Trophoblast cell (in vitro differentiated cells and primary cell): Measurements from ENCODE around the gene BAZ1B.

Experiments
- DNase-seq, 2 donors: peaks; one replicate each; pipeline ENCODE4 v3.0.0-alpha.2; 2016
- H2AFZ ChIP-seq: 2 replicates; pipeline ENCODE4 v1.6.1; 2013; ENCODE audit warnings: low read length, moderate library complexity, mild to moderate bottlenecking; ENCODE audit not compliant: insufficient read depth, poor library complexity
- H2AK5ac ChIP-seq: 2 replicates; pipeline ENCODE4 v1.6.1; 2013; ENCODE audit warnings: mild to moderate bottlenecking, low read length
- H2BK120ac ChIP-seq: 2 replicates; pipeline ENCODE4 v1.6.1; 2013; ENCODE audit warnings: low read length, mild to moderate bottlenecking, moderate library complexity; ENCODE audit not compliant: insufficient read depth, poor library complexity
- H2BK12ac ChIP-seq: 2 replicates; pipeline ENCODE4 v1.6.1; 2013; ENCODE audit warnings: mild to moderate bottlenecking, low read length, moderate library complexity
- H2BK5ac ChIP-seq: 2 replicates; pipeline ENCODE4 v1.6.1; 2013; ENCODE audit warnings: low read length, low read depth, moderate library complexity, mild to moderate bottlenecking; ENCODE audit not compliant: poor library complexity
- H3K14ac ChIP-seq: 2 replicates; pipeline ENCODE4 v1.6.1; 2013; ENCODE audit warnings: mild to moderate bottlenecking, low read length
- H3K18ac ChIP-seq: 2 replicates; pipeline ENCODE4 v1.6.1; 2013; ENCODE audit warnings: mild to moderate bottlenecking, low read length
- H3K23ac ChIP-seq: 2 replicates; pipeline ENCODE4 v1.6.1; 2013; ENCODE audit warnings: low read length
- H3K27ac ChIP-seq: 2 replicates; pipeline ENCODE4 v1.5.1; 2013; ENCODE audit warnings: low read depth, mild to moderate bottlenecking, inconsistent platforms, low read length, moderate library complexity
- H3K27me3 ChIP-seq: 2 replicates; pipeline ENCODE4 v1.6.1; 2013; ENCODE audit warnings: inconsistent platforms, mild to moderate bottlenecking, low read length, moderate library complexity; ENCODE audit not compliant: insufficient read depth
- H3K36me3 ChIP-seq, 2 experiments: 1 replicate in 1 of 2; 2 replicates in 1 of 2; pipeline ENCODE4 v1.6.1; 2013; ENCODE audit warnings: low read length in 2 of 2, mild to moderate bottlenecking in 2 of 2, moderate library complexity in 1 of 2; ENCODE audit not compliant: insufficient read depth in 2 of 2, control insufficient read depth in 1 of 2
- H3K4ac ChIP-seq: 2 replicates; pipeline ENCODE4 v1.6.1; 2013; ENCODE audit warnings: low read depth, mild to moderate bottlenecking, low read length, moderate library complexity
- H3K4me1 ChIP-seq, 2 experiments: 1 replicate in 1 of 2; 2 replicates in 1 of 2; pipeline ENCODE4 v1.6.1; 2013; ENCODE audit warnings: low read length in 2 of 2, mild to moderate bottlenecking in 2 of 2, moderate library complexity in 1 of 2; ENCODE audit not compliant: insufficient read depth in 2 of 2, control insufficient read depth in 1 of 2
- H3K4me2 ChIP-seq: 2 replicates; pipeline ENCODE4 v1.6.1; 2013; ENCODE audit warnings: inconsistent platforms, mild to moderate bottlenecking, low read length, moderate library complexity
- H3K4me3 ChIP-seq: 2 replicates; pipeline ENCODE4 v1.5.1; 2013; ENCODE audit warnings: mild to moderate bottlenecking, low read depth, low read length, inconsistent platforms
- H3K79me1 ChIP-seq: one replicate; pipeline ENCODE4 v1.6.1; 2013; ENCODE audit warnings: low read length
- H3K79me2 ChIP-seq: 2 replicates; pipeline ENCODE4 v1.6.1; 2013; ENCODE audit warnings: low read length, mild to moderate bottlenecking; ENCODE audit not compliant: control insufficient read depth, insufficient read depth, poor library complexity
- H3K9ac ChIP-seq: 2 replicates; pipeline ENCODE4 v1.6.1; 2013; ENCODE audit warnings: mild to moderate bottlenecking, low read length
- H3K9me3 ChIP-seq: 2 replicates; pipeline ENCODE4 v1.6.1; 2013; ENCODE audit warnings: low read depth, mild to moderate bottlenecking, control low read depth, inconsistent platforms, low read length; ENCODE audit not compliant: insufficient read depth
- H4K12ac ChIP-seq: 2 replicates; pipeline ENCODE4 v1.6.1; 2013; ENCODE audit warnings: low read depth, mild to moderate bottlenecking, low read length, moderate library complexity
- H4K8ac ChIP-seq: 2 replicates; pipeline ENCODE4 v1.6.1; 2013; ENCODE audit warnings: low read depth, mild to moderate bottlenecking, low read length, moderate library complexity
- H4K91ac ChIP-seq: one replicate; pipeline ENCODE4 v1.6.1; 2013; ENCODE audit warnings: low read depth, mild to moderate bottlenecking, low read length, moderate library complexity
- WGBS: extraction: QIAGEN DNeasy Blood & Tissue Kit; methylation state at CpG from one replicate; pipeline ENCODE4 v1.1.7; 2013; ENCODE audit warnings: missing lambda C conversion rate; ENCODE audit not compliant: insufficient read length, insufficient coverage; ENCODE audit errors: extremely low coverage; 5-methylcytosine and 5-hydroxymethylcytosine counted together

Gene BAZ1B

GRCh38 chr7:73560109-73560835 is 38.2 kb upstream of the BAZ1B start:
- no CpG with 5 or more reads among the region's 11 CpGs for WGBS
- no peak overlapping the region for H2BK5ac ChIP-seq
- no peak overlapping the region for H3K23ac ChIP-seq
- H3K4ac ChIP-seq = no peak overlapping the region
- H3K18ac ChIP-seq = no peak overlapping the region
- H3K4me2 ChIP-seq = no peak overlapping the region
- H3K27me3 ChIP-seq = no peaks in the 10 kb centered on the region
- no peak overlapping the region for H2BK12ac ChIP-seq
- H3K27ac ChIP-seq = no peak overlapping the region
- H4K91ac ChIP-seq = no peak overlapping the region
- no peaks in the 10 kb centered on the region for H3K36me3 ChIP-seq
- H4K12ac ChIP-seq = no peak overlapping the region
- H3K14ac ChIP-seq = no peak overlapping the region
- H2AFZ ChIP-seq = no peak overlapping the region
- H2AK5ac ChIP-seq = no peak overlapping the region
- H3K79me1 ChIP-seq = peaks cover 8% of the 10 kb centered on the region
- no peak overlapping the region for H3K4me3 ChIP-seq
- peaks cover 2 to 5% of the 10 kb centered on the region in 2 experiments for H3K4me1 ChIP-seq
- no peak overlapping the region for H3K9ac ChIP-seq
- peaks cover 1% of the 10 kb centered on the region for H3K9me3 ChIP-seq
- peaks cover 9% of the 10 kb centered on the region for H3K79me2 ChIP-seq
- no peak overlapping the region for H2BK120ac ChIP-seq
- peak in 1 of 2 donors; percentile 16 for DNase-seq
- no peak overlapping the region for H4K8ac ChIP-seq

DNA sequence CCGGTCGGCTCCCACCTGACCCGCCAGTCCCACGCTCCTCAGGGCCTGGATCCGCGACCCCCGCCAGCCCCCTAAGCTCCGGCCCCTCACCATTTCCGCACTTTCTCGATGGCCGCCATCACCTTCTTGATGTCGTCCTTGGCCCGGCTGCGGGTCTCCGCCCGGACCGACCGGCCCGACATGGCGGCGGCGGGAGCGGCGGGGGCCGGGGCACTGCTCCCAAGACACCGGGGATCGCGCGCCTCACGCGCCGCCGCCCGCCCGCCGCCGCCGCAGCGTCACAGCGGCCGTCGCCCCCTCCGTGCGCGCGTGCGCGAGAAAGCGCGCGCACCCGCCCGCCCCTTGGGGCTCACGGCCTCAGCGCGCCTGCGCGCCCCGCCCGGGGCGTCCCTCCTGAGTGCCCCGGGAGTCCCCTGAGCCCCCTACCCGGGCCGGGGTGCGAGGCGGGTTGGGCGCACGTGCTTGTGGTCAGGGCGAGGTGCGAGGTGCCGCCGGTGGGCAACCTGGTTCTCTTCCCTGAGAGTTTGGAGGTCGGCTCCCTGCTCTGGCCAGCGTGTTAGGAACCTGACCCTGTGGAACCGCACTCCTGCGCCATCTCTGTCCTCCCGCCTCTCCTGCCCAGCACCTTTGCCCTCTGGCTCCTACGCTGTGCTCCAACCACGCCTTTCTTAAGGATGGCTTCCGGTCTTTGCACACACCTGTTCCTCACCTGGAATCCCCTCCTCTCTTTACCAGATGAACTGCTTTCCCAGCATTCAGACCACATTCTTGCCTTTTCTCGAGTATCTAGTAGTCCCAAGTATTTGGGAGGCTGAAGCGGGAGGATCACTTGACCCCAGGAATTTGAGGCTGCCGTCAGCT is 35.5 kb upstream of the BAZ1B start, which contains the start of gene BCL7B:
Gene BCL7B (minus strand): TSS at position 294 of the 861 bp plus-strand sequence. CDS start 112 bp downstream, at position 182.
- Histone ChIP-seq H3K27me3 (no peaks in the 10 kb centered on the region), H3K14ac (peak within 1 kb of the TSS; percentile 99), H3K79me1 (peaks cover 8% of the 10 kb centered on the region), H3K79me2 (peaks cover 11% of the 10 kb centered on the region), H2AK5ac (peak within 1 kb of the TSS; percentile 23), H3K4ac (peak within 1 kb of the TSS; percentile 97), H2BK120ac (peak within 1 kb of the TSS; percentile 98), H3K36me3 (peaks cover 3 to 5% of the 10 kb centered on the region in 2 experiments), H3K23ac (no peak within 1 kb of the TSS), H4K12ac (peak within 1 kb of the TSS; percentile 96), H3K9ac (peak within 1 kb of the TSS; percentile 94), H3K4me3 (peak within 1 kb of the TSS; percentile 93), H2AFZ (peak within 1 kb of the TSS; percentile 83), H3K4me1 (peaks cover 0 to 5% of the 10 kb centered on the region in 2 experiments), H2BK5ac (peak within 1 kb of the TSS; percentile 99), H3K9me3 (peaks cover under 1% of the 10 kb centered on the region), H4K8ac (peak within 1 kb of the TSS; percentile 99), H3K27ac (peak within 1 kb of the TSS; percentile 99), H3K18ac (peak within 1 kb of the TSS; percentile 99), H3K4me2 (peak within 1 kb of the TSS; percentile 93), H2BK12ac (no peak within 1 kb of the TSS), H4K91ac (peak within 1 kb of the TSS; percentile 98)
- WGBS = no CpG with 5 or more reads among the region's 83 CpGs
- peak; percentile 89 to 91 for DNase-seq

DNA sequence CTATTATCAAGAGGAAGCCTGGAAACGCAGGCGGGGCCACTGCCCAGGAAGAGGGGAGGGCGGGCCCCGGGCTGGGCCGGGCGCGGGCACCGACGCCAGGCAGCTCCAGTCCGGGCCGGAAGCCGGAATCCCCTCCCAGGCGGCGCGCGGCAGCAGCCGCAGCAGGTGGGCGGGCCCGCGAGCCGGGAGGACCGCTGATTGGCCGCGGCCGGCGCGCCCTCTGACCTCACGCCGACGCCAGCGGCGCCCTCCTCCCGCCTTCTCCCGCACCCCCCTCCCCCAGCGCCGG is 35.0 kb upstream of the BAZ1B start:
- no peak overlapping the region for H3K14ac ChIP-seq
- no peak overlapping the region for H3K18ac ChIP-seq
- no peak overlapping the region for H2BK120ac ChIP-seq
- H4K8ac ChIP-seq = peak overlapping the region; percentile 99
- H3K4me3 ChIP-seq = peak overlapping the region; percentile 93
- peak overlapping the region; percentile 93 for H3K4me2 ChIP-seq
- peak overlapping the region; percentile 37 for H2AFZ ChIP-seq
- no peak overlapping the region for H3K4ac ChIP-seq
- WGBS = no CpG with 5 or more reads among the region's 36 CpGs
- no peak overlapping the region for H2AK5ac ChIP-seq
- no peaks in the 10 kb centered on the region for H3K27me3 ChIP-seq
- peak overlapping the region; percentile 99 for H3K27ac ChIP-seq
- H2BK12ac ChIP-seq = no peak overlapping the region
- peak overlapping the region; percentile 98 for H4K91ac ChIP-seq
- H3K9ac ChIP-seq = peak overlapping the region; percentile 94
- peaks cover 0 to 5% of the 10 kb centered on the region in 2 experiments for H3K4me1 ChIP-seq
- H3K79me2 ChIP-seq = peaks cover 11% of the 10 kb centered on the region
- H3K79me1 ChIP-seq = peaks cover 8% of the 10 kb centered on the region
- peaks cover 6 to 10% of the 10 kb centered on the region in 2 experiments for H3K36me3 ChIP-seq
- H2BK5ac ChIP-seq = no peak overlapping the region
- no peak overlapping the region for H3K23ac ChIP-seq
- H3K9me3 ChIP-seq = no peaks in the 10 kb centered on the region
- H4K12ac ChIP-seq = no peak overlapping the region
- peak; percentile 94 for DNase-seq

DNA sequence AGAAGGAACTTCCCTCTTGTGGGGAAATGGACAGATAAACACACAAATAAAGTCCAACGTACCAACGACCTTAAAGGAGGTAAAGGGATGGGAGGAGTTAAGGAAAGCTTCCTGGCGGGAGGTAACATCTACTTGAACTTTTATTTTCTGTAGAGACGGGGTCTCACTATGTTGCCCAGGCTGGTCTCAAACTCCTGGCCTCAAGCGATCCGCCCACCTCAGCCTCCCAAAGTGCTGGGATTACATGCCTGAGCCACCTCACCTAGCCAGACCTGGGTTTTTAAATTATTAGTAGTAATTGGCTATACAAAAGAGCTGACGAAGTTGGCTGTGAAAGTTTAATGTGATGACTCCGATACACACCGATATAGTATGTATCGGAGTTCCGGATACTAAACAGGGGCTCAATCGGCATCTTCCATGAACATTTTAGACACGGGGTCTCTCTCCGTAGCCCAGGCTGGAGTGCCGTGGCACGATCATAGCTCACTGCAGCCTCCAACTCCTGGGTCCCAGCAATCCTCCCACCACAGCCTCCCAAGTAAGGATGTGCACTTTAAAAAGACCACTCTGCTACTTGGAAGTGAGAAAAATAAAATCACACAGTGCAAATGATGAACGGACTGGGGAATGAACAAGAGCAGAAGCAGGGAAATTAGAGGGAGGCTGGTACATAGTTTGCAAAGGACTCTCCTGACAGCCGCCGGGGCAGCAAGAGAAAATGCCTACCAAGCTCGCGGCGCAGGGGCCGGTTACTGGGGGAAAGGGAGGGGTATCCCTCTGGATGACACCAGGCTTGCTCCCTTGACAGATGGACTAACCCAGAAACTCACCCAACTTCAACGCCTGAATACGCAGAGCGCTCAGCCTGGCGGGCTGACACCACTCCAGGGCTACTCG is 34.4 kb upstream of the BAZ1B start:
- peak overlapping the region; percentile 73 for H3K4ac ChIP-seq
- H2AFZ ChIP-seq = peak overlapping the region; percentile 37
- peak overlapping the region; percentile 83 for H3K4me3 ChIP-seq
- no peak overlapping the region for H3K23ac ChIP-seq
- peak overlapping the region; percentile 94 for H3K9ac ChIP-seq
- DNase-seq = no peak
- peak overlapping the region; percentile 93 for H3K4me2 ChIP-seq
- H2BK5ac ChIP-seq = no peak overlapping the region
- H2BK120ac ChIP-seq = no peak overlapping the region
- peaks cover 8% of the 10 kb centered on the region for H3K79me1 ChIP-seq
- H3K18ac ChIP-seq = peak overlapping the region; percentile 4
- WGBS = no CpG with 5 or more reads among the region's 28 CpGs
- H3K36me3 ChIP-seq = peaks cover 6 to 13% of the 10 kb centered on the region in 2 experiments
- H3K27ac ChIP-seq = peak overlapping the region; percentile 53
- H3K9me3 ChIP-seq = no peaks in the 10 kb centered on the region
- no peak overlapping the region for H2AK5ac ChIP-seq
- H4K8ac ChIP-seq = peak overlapping the region; percentile 39
- H3K79me2 ChIP-seq = peaks cover 11% of the 10 kb centered on the region
- H3K27me3 ChIP-seq = no peaks in the 10 kb centered on the region
- H4K91ac ChIP-seq = peak overlapping the region; percentile 39
- H2BK12ac ChIP-seq = no peak overlapping the region
- H3K14ac ChIP-seq = peak overlapping the region; percentile 21
- peak overlapping the region; percentile 59 for H4K12ac ChIP-seq
- peaks cover 0 to 5% of the 10 kb centered on the region in 2 experiments for H3K4me1 ChIP-seq
